Epithelial cell of esophagus (primary cell): Measurements from ENCODE around the gene LINC00237.
A peak's percentile ranks its signal among the peaks of the same experiment; 100 is the strongest.

Experiments
- DNase-seq: peaks from one replicate; pipeline ENCODE4 v3.0.0; 2010; ENCODE audit warnings: low read depth
- H3K4me3 ChIP-seq: 2 replicates; pipeline ENCODE4 v1.5.1; 2011; ENCODE audit warnings: mild to moderate bottlenecking, low read length, control low read depth
- CTCF ChIP-seq: IDR thresholded peaks from 2 replicates; pipeline ENCODE4 v1.5.1; 2011; ENCODE audit warnings: low read depth, mild to moderate bottlenecking, low read length, control low read depth, inconsistent platforms; ENCODE audit not compliant: insufficient read depth; ENCODE audit errors: missing control alignments

LINC00237 gene

GRCh38 chr20:21074605-21075336 lies 31.4 kb downstream of the LINC00237 start:
- DNase-seq = peak; percentile 55
- TF ChIP-seq CTCF = no peak
- no peak overlapping the region for H3K4me3 ChIP-seq

GRCh38 chr20:21067255-21067654 lies 38.9 kb downstream of the LINC00237 start:
- TF ChIP-seq CTCF = no peak
- DNase-seq = no peak
- H3K4me3 ChIP-seq = no peak overlapping the region

GRCh38 chr20:21064924-21065323 lies 41.2 kb downstream of the LINC00237 start:
- TF ChIP-seq CTCF = no peak
- no peak overlapping the region for H3K4me3 ChIP-seq
- no peak for DNase-seq

- H3K4me3 ChIP-seq = no peak overlapping the region
- TF ChIP-seq CTCF = no peak
- no peak for DNase-seq
Observed at GRCh38 chr20:21063276-21063675, 42.9 kb downstream of the LINC00237 start.

GRCh38 chr20:21053002-21053762 lies 53.0 kb downstream of the LINC00237 start:
- peak; percentile 4 for DNase-seq
- no peak for TF ChIP-seq CTCF
- H3K4me3 ChIP-seq = no peak overlapping the region

- H3K4me3 ChIP-seq = no peak overlapping the region
- DNase-seq = no peak
- no peak for TF ChIP-seq CTCF
Observed at GRCh38 chr20:21052686-21053001, 53.5 kb downstream of the LINC00237 start.
